Endothelial cell of umbilical vein (primary cell): Measurements from ENCODE around the gene CXCL11.
"Not testable (repeated sequence)": the region's sequence is repeated elsewhere in the genome, so short reads cannot be mapped to it uniquely, and the experiment has no call there.

Source experiments
- MYC ChIP-seq: IDR thresholded peaks from one replicate; pipeline ENCODE4 v1.6.1; 2011; ENCODE audit warnings: mild to moderate bottlenecking, low read depth, low read length
- POLR2AphosphoS5 ChIP-seq: IDR thresholded peaks from 2 replicates; pipeline ENCODE4 v1.6.1; 2012; ENCODE audit warnings: low read depth, mild to moderate bottlenecking, control low read depth, low read length, moderate library complexity; ENCODE audit not compliant: insufficient read depth

- TF ChIP-seq POLR2AphosphoS5, MYC: not testable (repeated sequence)
These were observed 7.4 kb upstream of the CXCL11 start for GRCh38 chr4:76043306-76043705.
